ENCODE results near the gene CYP39A1. TPM values are rescaled to one million over a fixed set of nuclear protein-coding genes. Genes with fewer than 3 reads are reported as not detected.

CYP39A1 gene, protein sequence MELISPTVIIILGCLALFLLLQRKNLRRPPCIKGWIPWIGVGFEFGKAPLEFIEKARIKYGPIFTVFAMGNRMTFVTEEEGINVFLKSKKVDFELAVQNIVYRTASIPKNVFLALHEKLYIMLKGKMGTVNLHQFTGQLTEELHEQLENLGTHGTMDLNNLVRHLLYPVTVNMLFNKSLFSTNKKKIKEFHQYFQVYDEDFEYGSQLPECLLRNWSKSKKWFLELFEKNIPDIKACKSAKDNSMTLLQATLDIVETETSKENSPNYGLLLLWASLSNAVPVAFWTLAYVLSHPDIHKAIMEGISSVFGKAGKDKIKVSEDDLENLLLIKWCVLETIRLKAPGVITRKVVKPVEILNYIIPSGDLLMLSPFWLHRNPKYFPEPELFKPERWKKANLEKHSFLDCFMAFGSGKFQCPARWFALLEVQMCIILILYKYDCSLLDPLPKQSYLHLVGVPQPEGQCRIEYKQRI
- total RNA-seq = 0.44 and 1.7 TPM in 2 replicates

DNA sequence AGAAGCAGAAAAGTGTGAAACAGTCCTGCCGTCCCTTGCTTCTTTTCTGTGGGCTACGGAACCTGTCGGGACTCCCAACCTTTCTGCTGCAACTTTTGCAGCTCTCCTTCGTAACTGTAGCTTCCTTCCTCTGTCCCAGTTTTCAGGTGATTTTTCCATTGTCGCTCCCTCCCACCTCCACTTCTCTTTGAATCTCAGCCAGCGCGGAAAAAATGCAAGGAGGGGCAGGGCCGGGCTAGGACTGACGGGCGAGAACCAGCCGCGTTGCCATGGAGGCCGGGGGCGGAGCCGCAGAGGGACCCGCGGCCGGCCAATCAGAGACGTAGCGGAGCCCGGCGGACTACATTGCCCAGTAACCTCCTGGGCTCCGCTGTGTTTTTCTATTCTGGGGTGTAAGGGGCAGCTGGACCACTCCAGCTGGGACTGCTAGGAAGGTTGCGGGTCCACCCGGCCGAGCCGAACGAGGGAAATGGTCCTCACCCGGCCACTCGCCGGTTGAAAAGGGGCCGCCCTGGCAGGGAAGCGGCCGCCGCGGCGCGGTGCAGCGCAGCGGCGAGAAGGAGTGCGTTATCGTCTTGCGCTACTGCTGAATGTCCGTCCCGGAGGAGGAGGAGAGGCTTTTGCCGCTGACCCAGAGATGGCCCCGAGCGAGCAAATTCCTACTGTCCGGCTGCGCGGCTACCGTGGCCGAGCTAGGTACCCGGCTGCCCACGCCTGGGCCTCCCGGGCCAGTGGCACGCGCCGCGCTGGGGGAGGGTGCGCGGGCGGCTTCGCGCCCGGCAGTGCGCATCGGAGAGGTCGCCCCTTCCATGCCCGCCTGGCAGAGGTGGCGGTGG lies at the start of gene CYP39A1, which contains the start of gene SLC25A27:
Gene CYP39A1 (minus strand): TSS at position 216 of the 836 bp plus-strand sequence. CDS start 236 bp downstream, outside the sequence.
Gene SLC25A27 (plus strand): TSS at position 373 of the 836 bp plus-strand sequence. CDS start 218 bp downstream, at position 591.

DNA sequence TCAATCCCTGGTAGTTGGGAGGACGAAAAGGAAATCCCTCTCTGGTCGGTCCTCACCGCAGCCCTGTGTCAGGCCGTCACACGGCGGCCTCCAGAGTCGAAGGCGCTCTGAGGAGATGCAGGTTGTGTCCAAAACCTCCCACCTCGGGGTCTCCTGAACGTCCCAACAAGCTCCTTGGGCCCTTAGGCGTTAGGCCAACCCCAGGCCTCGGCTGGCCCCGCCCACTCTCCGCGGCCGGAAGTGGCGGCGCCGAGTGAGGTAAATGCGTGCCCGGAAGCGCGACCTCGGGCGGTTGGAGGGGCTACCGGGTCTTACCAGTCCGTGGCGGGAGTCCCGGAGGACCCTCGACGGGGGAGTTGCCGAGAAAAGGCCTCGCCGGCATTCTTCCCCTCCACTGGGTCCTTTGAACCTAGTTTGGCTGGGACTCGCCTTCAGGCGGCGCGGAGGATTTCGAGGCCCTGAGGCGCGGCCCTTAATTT lies 35.0 kb upstream of the CYP39A1 start, which contains the start of gene TDRD6:
Gene TDRD6 (plus strand): TSS at position 267 of the 479 bp plus-strand sequence. CDS start 244 bp downstream, outside the sequence.

Other genes with a start within 250 kb of the CYP39A1 start
- 0.77 and 1.5 TPM in 2 replicates for gene RCAN2, start 161.4 kb downstream of the CYP39A1 start, total RNA-seq
- 4.1 and 7.9 TPM in 2 replicates for gene SLC25A27, start 157 bp upstream of the CYP39A1 start, total RNA-seq
- 0.11 and 0.12 TPM in 2 replicates for gene TDRD6, start 35.1 kb upstream of the CYP39A1 start, total RNA-seq
- not detected in 2 replicates for gene PLA2G7, start 82.6 kb upstream of the CYP39A1 start, total RNA-seq
- gene ANKRD66, start 94.1 kb upstream of the CYP39A1 start, total RNA-seq = not detected in 2 replicates
- not detected in 2 replicates for gene MEP1A, start 140.6 kb upstream of the CYP39A1 start, total RNA-seq